ENCODE measurements around the gene MSANTD1.

DNA sequence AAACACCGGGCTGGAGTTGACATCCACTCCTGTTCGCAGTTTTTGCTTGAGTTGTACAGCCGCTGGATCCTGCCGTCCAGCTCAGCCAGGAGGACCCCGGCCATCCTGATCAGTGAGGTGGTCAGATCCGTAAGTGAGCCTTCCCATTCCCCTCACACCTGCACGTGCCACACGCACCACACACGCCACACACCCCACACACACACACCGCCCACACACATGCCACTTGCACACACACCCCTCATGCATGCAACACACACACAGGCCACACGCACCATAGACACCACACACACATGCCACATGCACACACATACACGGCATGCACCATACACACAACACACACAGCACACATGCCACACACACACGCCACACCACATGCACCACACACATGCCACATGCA, 20.1 kb upstream of the MSANTD1 start:
- TF ChIP-seq, protein P1, sequence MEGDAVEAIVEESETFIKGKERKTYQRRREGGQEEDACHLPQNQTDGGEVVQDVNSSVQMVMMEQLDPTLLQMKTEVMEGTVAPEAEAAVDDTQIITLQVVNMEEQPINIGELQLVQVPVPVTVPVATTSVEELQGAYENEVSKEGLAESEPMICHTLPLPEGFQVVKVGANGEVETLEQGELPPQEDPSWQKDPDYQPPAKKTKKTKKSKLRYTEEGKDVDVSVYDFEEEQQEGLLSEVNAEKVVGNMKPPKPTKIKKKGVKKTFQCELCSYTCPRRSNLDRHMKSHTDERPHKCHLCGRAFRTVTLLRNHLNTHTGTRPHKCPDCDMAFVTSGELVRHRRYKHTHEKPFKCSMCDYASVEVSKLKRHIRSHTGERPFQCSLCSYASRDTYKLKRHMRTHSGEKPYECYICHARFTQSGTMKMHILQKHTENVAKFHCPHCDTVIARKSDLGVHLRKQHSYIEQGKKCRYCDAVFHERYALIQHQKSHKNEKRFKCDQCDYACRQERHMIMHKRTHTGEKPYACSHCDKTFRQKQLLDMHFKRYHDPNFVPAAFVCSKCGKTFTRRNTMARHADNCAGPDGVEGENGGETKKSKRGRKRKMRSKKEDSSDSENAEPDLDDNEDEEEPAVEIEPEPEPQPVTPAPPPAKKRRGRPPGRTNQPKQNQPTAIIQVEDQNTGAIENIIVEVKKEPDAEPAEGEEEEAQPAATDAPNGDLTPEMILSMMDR (IDR thresholded peaks at IDR 0.05), result no peak
- TF ChIP-seq POLR2A (IDR thresholded peaks at IDR 0.05), result no peak
